HEK293 (cell line): ENCODE results near the gene ZCCHC8.
"Not testable (repeated sequence)": the region's sequence is repeated elsewhere in the genome, so short reads cannot be mapped to it uniquely, and the experiment has no call there.

Experiments
- CTCF ChIP-seq: fragments of 450-650 bp; formaldehyde crosslinking; IDR thresholded peaks from 2 replicates; pipeline ENCODE4 v1.5.1; 2016; ENCODE audit warnings: missing biosample characterization, missing genetic modification characterization
- SALL2 ChIP-seq: fragments of 450-650 bp; formaldehyde crosslinking; IDR thresholded peaks from 2 replicates; pipeline ENCODE4 v1.5.0; 2017; ENCODE audit warnings: missing biosample characterization, mild to moderate bottlenecking, missing genetic modification characterization, borderline replicate concordance
- ZNF704 ChIP-seq: fragments of 450-650 bp; formaldehyde crosslinking; IDR thresholded peaks from 2 replicates; pipeline ENCODE4 v1.5.1; 2016; ENCODE audit warnings: missing biosample characterization, missing genetic modification characterization
- ZNF747 ChIP-seq: fragments of 450-650 bp; formaldehyde crosslinking; IDR thresholded peaks from 2 replicates; pipeline ENCODE4 v1.5.1; 2016; ENCODE audit warnings: missing biosample characterization, missing genetic modification characterization
- TF ChIP-seq, protein P1 (sequence below): fragments of 450-650 bp; formaldehyde crosslinking; IDR thresholded peaks from 2 replicates; pipeline ENCODE4 v1.5.1; 2016; ENCODE audit warnings: missing biosample characterization, missing genetic modification characterization
- TF ChIP-seq, protein P2 (sequence below): fragments of 450-650 bp; formaldehyde crosslinking; IDR thresholded peaks from 2 replicates; pipeline ENCODE4 v1.5.1; 2017; ENCODE audit warnings: missing biosample characterization, missing genetic modification characterization

DNA sequence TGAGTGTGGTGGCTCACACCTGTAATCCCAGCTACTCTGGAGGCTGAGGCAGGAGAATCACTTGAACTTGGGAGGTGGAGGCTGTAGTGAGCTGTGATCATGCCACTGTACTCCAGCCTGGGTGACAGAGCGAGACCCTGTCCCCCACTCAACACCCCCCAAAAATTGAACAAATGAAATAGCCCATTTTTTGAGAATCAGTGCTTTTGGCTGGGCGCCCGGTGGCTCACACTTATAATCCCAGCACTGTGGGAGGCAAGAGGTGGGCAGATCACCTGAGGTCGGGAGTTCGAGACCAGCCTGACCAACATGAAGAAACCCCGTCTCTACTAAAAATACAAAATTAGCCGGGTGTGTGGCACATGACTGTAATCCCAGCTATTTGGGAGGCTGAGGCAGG is 30.2 kb downstream of the ZCCHC8 start:
- TF ChIP-seq CTCF; SALL2 (tag by site-specific recombination); ZNF747 (tag by site-specific recombination); ZNF704 (tag by site-specific recombination): not testable (repeated sequence)
- TF ChIP-seq, protein P1, sequence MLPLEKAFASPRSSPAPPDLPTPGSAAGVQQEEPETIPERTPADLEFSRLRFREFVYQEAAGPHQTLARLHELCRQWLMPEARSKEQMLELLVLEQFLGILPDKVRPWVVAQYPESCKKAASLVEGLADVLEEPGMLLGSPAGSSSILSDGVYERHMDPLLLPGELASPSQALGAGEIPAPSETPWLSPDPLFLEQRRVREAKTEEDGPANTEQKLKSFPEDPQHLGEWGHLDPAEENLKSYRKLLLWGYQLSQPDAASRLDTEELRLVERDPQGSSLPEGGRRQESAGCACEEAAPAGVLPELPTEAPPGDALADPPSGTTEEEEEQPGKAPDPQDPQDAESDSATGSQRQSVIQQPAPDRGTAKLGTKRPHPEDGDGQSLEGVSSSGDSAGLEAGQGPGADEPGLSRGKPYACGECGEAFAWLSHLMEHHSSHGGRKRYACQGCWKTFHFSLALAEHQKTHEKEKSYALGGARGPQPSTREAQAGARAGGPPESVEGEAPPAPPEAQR (tag by site-specific recombination) = not testable (repeated sequence)
- TF ChIP-seq, protein P2, sequence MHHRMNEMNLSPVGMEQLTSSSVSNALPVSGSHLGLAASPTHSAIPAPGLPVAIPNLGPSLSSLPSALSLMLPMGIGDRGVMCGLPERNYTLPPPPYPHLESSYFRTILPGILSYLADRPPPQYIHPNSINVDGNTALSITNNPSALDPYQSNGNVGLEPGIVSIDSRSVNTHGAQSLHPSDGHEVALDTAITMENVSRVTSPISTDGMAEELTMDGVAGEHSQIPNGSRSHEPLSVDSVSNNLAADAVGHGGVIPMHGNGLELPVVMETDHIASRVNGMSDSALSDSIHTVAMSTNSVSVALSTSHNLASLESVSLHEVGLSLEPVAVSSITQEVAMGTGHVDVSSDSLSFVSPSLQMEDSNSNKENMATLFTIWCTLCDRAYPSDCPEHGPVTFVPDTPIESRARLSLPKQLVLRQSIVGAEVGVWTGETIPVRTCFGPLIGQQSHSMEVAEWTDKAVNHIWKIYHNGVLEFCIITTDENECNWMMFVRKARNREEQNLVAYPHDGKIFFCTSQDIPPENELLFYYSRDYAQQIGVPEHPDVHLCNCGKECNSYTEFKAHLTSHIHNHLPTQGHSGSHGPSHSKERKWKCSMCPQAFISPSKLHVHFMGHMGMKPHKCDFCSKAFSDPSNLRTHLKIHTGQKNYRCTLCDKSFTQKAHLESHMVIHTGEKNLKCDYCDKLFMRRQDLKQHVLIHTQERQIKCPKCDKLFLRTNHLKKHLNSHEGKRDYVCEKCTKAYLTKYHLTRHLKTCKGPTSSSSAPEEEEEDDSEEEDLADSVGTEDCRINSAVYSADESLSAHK (tag by site-specific recombination) = not testable (repeated sequence)
